Putamen (tissue), 1 donor: Measurements from ENCODE around the gene ATP2A3.

ENCODE experiments used
- DNase-seq: peaks from one replicate; pipeline ENCODE4 v3.0.0-alpha.2; 2016; ENCODE audit warnings: low spot score

ATP2A3 gene

DNA sequence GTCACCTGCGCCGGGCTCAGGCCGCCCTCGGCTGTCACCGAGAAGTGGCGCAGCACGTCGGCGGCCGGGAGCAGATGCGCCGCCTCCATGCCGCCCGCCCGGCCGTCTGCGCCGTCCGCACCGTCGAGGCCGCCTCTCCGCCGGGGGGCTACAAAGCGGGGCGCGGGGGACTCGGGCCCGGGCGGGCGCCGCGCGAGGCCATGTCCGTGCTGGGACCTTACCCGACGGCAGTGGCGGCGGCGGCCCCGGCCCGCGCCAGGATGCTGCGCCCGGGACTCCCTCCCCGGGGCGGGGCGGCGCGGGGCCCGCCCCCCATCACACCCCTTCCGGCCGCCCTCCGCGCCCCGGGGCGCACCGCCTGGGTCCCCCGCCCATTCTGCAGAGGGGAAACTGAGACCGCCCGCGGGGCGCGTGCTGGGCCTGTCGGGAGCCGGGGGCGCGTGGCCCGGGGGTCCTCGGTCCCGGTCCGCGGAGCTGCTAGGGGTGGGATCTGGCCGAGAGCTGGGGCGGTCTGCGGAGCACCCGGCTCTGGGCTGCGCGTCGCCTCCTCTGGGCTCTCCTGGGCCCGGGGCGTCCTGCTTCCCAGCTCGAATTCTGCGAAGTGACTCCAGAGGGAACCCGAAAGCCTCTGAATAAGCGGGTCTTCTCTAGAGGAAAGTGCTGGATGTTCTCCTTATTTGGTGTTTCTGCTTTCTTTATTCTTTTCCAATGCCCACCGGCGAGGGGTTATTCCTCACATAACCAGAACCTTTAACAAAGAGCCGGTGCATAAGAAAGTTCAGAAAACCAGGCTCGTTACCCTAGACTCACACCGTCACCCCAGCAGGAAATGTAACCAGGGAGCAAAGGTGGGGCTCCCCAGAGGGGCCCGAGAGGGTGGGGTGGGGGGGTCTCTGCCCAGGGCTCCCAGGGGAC is at the start of gene ATP2A3:
ATP2A3 (minus strand) TSS at position 235 of the 915 bp plus-strand sequence; CDS start at position 89, 146 bp downstream.
- no peak for DNase-seq

- no peak for DNase-seq
Observed at GRCh38 chr17:4010754-4011153, 46.5 kb upstream of the ATP2A3 start.

GRCh38 chr17:4009186-4009785 is 45.0 kb upstream of the ATP2A3 start:
- no peak for DNase-seq

DNA sequence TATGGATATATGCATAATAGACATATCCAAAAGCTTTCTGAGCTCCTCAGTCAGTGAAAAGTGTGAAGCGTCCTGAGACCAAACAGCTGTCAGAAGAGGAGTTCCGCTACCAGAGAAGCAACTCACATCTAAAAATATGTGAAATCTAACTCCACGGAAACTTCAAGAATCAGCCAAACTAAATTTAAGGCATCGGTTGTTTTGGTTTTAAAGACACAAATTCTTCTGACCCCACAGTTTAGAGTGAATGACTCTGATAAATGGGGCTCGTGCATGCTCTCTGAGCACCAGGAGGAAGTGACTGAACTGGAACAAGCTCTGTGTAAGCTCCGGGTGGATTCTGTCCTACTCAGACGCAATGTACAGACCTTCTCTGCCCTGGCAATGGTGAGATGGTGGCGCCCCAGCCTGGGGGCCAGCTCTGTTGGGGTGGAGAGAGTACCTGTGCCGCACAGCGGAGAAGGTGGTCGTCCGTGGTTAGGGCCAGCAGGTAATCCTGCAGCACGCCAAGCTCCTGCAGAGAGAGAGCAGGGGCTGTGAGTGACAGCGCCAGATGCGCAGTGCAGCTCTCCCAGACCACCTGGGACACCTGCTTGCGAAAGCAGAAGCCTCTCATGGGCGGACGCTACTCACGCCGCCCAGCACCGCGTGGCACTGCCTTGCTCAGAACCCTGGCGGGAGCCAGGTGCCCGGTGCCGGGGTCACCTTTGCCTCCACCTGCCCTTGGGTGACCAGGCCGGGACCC is 44.4 kb upstream of the ATP2A3 start:
- no peak for DNase-seq

DNA sequence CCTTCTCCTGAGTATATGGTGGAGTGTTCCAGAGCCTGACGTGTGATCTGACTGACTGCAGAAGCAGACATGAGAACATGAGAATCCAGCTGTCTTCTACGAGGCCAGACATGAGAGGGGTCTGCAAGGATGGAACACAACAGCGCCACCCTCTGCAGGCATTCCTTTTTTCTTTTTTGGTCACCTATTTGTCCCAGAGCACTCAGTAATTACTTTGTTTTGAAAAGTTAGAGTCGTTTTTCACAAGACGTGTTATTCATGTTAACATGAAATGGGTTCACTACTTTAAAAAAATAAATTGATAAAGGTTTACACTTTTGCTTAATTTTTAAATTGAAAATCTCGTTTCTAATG is 43.8 kb upstream of the ATP2A3 start:
- no peak for DNase-seq

DNA sequence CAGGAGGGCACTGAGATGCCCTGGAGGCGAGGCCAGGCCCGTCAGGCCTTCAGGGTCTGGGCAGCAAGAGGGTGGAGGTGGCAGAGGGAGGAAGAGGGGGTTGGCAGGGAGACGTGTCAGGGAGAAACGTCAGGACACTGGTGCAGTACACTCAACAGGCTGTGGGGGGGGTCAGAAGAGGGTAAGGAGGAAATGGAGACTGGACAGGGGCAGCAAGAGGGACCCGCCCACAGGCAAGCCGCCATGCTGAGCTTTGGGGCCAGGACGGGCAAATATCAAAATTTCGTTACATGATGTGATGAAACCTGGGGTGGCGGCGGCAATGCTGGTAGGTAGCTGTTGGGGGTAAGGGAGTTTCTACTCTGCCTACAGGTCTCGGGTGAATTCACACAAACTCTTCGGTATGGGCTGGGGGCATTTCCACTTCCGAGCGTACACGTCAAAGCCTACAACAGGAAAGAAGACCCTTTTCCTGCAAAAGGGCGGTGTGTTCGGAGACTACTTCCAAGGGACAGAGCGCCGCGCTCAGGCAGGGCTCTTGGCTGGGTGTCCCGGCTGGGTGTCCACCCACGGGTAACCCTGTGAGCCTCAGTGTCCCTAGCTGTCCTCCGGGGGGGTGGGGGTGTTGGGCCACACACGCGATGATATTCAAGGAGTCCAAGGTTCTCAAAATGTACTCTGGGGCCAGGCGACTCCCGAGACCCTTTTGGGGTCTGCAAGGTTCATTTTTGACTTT is 43.3 kb upstream of the ATP2A3 start:
- DNase-seq = no peak

DNA sequence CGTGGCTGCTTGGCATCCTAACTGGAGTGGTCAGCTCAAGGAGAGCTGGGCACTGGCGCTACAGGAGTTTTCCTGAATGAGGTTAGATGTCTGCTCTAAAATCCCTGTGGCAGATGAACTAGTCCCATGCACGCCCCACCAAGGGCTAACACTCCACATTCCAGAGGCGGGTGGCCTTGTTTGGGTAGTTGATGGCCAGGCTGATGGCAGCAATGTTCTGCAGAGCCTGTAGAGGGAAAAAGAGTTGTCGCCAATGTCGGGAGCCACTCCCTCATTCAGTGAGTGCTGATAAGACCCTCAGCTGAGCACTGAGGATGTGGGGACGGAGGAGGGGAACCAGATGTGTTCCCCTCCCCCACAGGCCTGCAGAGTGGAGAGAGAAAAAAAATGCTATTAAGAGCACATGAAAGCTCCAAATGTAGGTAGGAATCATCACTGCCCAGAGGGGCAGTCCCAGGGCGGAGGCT is 42.5 kb upstream of the ATP2A3 start:
- DNase-seq = no peak

- DNase-seq = no peak
Observed at GRCh38 chr17:4006165-4006589, 41.9 kb upstream of the ATP2A3 start.

GRCh38 chr17:4005296-4006164 is 41.3 kb upstream of the ATP2A3 start:
- DNase-seq = no peak

- no peak for DNase-seq
Observed at GRCh38 chr17:4004517-4005295, 40.5 kb upstream of the ATP2A3 start.

DNA sequence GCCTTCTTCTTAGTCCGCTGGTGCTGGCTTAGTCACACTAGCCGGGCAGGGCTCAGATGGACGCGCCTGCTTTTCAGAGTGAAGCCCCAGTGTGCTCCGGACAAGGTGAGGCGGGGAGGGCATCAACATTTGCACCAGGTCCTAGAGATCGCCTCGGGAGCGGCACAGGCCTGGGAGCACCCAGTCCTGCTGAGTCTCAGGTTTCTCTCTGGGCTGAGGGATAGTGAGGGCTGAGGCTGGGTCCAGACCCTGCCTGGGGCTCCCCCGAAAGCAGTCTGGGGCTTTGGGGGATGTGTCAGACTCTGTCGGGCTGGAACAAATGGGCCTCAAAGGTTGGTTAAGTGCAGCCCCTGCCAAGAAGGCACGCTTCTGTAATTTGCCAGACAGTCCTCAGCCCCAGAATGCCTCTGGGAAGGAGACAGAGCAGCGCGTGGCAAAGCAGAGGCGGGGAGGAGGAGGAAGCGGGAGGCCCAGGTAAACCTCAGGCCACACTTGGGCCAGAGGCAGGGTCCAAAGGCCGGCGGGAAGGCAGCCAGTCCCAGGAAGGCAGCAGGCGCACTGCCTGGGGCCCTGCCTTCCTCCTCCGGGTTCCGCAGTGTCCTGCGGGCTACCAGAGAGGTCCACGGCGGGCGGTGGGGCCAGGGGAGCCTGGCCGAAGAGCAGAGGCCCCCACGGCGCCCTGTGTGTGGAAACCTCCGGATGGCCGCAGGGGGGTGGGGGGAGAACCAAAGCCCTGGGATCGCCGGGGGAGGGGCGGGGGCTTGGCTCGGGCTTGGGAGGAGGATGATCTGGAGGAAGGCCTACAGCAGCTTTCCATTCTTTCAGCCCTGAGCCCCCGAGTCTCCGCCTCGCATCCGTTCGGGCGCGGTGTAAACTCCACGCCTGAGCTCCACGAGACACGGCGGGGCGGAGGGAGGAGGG is 39.5 kb upstream of the ATP2A3 start:
- DNase-seq = no peak

GRCh38 chr17:4003131-4003500 is 38.9 kb upstream of the ATP2A3 start:
- no peak for DNase-seq

GRCh38 chr17:4001048-4001590 is 36.9 kb upstream of the ATP2A3 start:
- no peak for DNase-seq

DNA sequence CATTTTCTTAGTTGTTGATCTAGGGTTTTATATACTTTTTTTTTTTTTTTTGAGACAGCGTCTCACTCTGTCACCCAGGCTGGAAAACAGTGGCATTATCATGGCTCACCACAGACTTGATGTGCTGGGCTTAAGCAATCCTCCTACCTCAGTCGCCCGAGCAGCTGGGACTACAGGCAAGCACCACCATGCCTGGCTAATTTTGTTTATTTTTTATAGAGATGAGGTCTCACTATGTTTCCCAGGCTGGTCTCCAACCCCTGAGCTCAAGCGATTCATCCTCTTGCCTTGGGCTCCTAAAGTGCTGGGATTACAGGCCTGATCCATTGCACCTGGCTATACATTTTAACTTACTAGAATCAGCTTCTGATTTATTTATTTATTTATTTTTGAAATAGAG is 34.2 kb upstream of the ATP2A3 start:
- DNase-seq = no peak

DNA sequence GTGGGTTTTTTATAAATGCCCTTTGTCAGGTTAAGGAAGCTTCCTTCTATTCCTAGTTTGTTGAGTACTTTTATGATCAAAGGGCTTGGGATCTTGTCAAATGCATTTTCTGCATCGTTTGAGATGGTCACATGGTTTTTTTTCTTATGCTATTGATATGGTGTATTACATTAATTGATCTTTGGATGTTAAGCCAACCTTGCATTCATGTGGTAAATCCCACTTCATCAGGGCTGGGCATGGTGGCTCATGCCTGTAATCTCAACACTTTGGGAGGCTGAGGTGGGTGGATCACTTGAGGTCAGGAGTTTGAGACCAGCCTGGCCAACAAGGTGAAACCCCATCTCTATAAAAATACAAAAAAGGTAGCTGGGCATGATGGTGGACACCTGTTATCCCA is 30.8 kb upstream of the ATP2A3 start:
- DNase-seq = no peak

DNA sequence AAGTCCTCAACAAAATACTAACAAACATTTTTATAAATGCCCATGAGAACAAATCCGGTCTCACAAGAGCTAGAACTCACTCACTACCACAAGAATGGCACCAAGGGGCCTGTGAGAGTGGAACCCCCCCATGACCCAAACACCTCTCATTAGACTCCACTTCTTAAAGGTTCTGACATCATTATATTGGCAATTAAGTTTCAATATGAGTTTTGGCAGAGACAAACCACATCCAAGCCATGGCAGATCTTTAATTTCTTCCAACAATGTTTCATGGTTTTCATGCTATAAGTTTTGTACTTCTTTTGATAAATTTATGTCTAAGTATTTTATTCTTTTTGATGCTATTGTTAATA is 30.0 kb upstream of the ATP2A3 start:
- no peak for DNase-seq

DNA sequence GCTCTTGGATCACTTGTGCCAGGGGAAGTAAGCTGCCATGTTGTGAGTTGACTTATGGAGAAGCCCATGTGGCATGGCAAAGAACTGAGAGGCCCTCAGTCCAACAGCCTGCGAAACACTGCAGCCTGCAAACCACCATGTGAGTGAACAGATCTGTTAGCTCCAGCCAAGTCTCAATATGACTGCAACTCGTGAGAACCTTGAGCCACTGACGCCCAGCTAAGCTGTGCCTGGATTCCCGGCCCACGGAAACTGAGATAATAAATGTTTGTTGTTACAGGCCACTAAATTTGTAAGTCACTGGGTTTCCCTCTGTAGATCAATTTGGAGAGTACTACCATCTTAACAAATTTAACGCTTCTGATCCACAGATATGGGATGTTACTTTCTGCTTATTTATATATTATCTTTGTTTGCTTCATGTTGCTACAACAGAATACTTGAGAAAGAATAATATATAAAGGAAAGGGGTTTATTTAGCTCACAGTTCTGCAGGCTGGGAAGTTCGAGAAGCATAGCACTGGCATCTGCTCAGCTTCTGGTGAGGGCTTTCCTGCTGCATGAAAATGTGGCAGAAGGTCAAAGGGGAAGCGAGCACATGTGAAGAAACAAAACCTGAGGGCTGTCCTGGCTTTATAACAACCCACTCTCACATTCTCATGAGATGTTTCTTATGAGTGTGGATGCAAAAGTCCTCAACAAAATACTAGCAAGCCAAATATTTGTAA is 29.4 kb upstream of the ATP2A3 start:
- DNase-seq = no peak

DNA sequence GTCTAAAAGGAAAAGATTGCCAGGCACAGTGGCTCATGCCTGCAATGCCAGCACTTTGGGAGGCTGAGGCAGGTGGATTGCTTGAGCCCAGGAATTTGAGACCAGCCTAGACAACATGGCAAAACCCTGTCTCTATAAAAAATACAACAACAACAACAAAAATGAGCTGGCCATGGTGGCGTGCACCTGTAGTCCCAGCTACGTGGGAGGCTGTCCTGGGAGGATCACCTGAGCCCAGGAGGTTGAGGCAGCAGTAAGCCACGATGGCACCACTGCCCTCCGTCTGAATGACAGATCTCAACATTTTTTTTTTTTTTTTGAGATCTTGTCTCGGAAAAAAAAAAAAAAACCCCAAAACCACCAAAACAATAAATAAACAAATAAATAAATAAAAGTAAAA is 28.1 kb upstream of the ATP2A3 start:
- no peak for DNase-seq
